ENCODE results near the gene XAB2.
"Not testable (repeated sequence)": the region's sequence is repeated elsewhere in the genome, so short reads cannot be mapped to it uniquely, and the experiment has no call there.

The XAB2 gene

GRCh38 chr19:7650148-7650547 lies 20.8 kb upstream of the XAB2 start:
- FAIRE-seq (no peak), DNase-seq (ENCODE audit: insufficient read length, low spot score) (no peak)

- FAIRE-seq (no peak), DNase-seq (ENCODE audit: insufficient read length, low spot score) (no peak)
Observed at GRCh38 chr19:7648265-7649014, 19.1 kb upstream of the XAB2 start.

- DNase-seq (ENCODE audit: insufficient read length, low spot score) = no peak
- FAIRE-seq = no peak
Observed at GRCh38 chr19:7647156-7647555, 17.8 kb upstream of the XAB2 start.

GRCh38 chr19:7646426-7646700 lies 17.0 kb upstream of the XAB2 start:
- no peak for FAIRE-seq
- no peak for DNase-seq (ENCODE audit: insufficient read length, low spot score)

GRCh38 chr19:7645656-7646425 lies 16.5 kb upstream of the XAB2 start:
- FAIRE-seq (no peak), DNase-seq (ENCODE audit: insufficient read length, low spot score) (no peak)

GRCh38 chr19:7645163-7645562 lies 15.8 kb upstream of the XAB2 start:
- no peak for DNase-seq (ENCODE audit: insufficient read length, low spot score)
- FAIRE-seq = no peak

GRCh38 chr19:7644550-7644877 lies 15.2 kb upstream of the XAB2 start:
- FAIRE-seq = no peak
- DNase-seq (ENCODE audit: insufficient read length, low spot score) = no peak

GRCh38 chr19:7643629-7644549 lies 14.5 kb upstream of the XAB2 start:
- DNase-seq (ENCODE audit: insufficient read length, low spot score); FAIRE-seq: not testable (repeated sequence)

- FAIRE-seq (no peak), DNase-seq (ENCODE audit: insufficient read length, low spot score) (no peak)
Observed at GRCh38 chr19:7643031-7643415, 13.7 kb upstream of the XAB2 start.

- DNase-seq (ENCODE audit: insufficient read length, low spot score) (no peak), FAIRE-seq (no peak)
Observed at GRCh38 chr19:7642295-7643030, 13.1 kb upstream of the XAB2 start.

GRCh38 chr19:7641290-7642276 lies 12.2 kb upstream of the XAB2 start:
- FAIRE-seq (no peak), DNase-seq (ENCODE audit: insufficient read length, low spot score) (no peak)

- DNase-seq (ENCODE audit: insufficient read length, low spot score) (no peak), FAIRE-seq (no peak)
Observed at GRCh38 chr19:7640803-7641202, 11.5 kb upstream of the XAB2 start.

GRCh38 chr19:7639863-7640348 lies 10.6 kb upstream of the XAB2 start:
- no peak for DNase-seq (ENCODE audit: insufficient read length, low spot score)
- no peak for FAIRE-seq

- DNase-seq (ENCODE audit: insufficient read length, low spot score) = no peak
- no peak for FAIRE-seq
Observed at GRCh38 chr19:7638802-7639465, 9.6 kb upstream of the XAB2 start.

GRCh38 chr19:7637374-7638256 lies 8.3 kb upstream of the XAB2 start:
- DNase-seq (ENCODE audit: insufficient read length, low spot score) (no peak), FAIRE-seq (no peak)

- no peak for FAIRE-seq
- DNase-seq (ENCODE audit: insufficient read length, low spot score) = no peak
Observed at GRCh38 chr19:7636691-7637373, 7.5 kb upstream of the XAB2 start, which contains the start of gene STXBP2. TSS of gene STXBP2 (plus strand) at chr19:7637110. CDS start at chr19:7637150, 40 bp downstream.

GRCh38 chr19:7636317-7636690 lies 7.0 kb upstream of the XAB2 start:
- FAIRE-seq (no peak), DNase-seq (ENCODE audit: insufficient read length, low spot score) (no peak)
